Heart right ventricle (tissue), 16 donors: ENCODE measurements around the gene DLEC1. TPM values are rescaled to one million over a fixed set of nuclear protein-coding genes. Genes with fewer than 3 reads are reported as not detected.
A peak's percentile ranks its signal among the peaks of the same experiment; 100 is the strongest.

Experiments
- ATAC-seq, 8 donors: fragments of 200-7000 bp; cut with Tn5 transposase; one replicate each; pipeline ENCODE4 v1.9.1; 2020; ENCODE audit warnings: mild to moderate bottlenecking in 8 of 8, moderate library complexity in 8 of 8, moderate number of reproducible peaks in 1 of 8
- DNase-seq, 2 donors: peaks; one replicate each; pipeline ENCODE4 v3.0.0-alpha.2; 2020
- H3K27ac ChIP-seq, 10 donors: fragments of 200-600 bp; sonication (generic) in 2 of 10; one replicate each; pipeline versions ENCODE4 v1.5.0 to v1.8.0; 2020 to 2022; ENCODE audit warnings: mild to moderate bottlenecking in 3 of 10
- H3K27me3 ChIP-seq, 7 donors: fragments of 200-600 bp; one replicate each; pipeline ENCODE4 v1.8.0; 2021 to 2022; ENCODE audit warnings: mild to moderate bottlenecking in 2 of 7
- H3K36me3 ChIP-seq, 9 donors: fragments of 200-600 bp; sonication (generic) in 1 of 9; one replicate each; pipeline versions ENCODE4 v1.5.0 to v1.8.0; 2020 to 2022; ENCODE audit warnings: mild to moderate bottlenecking in 2 of 9
- H3K4me1 ChIP-seq, 9 donors: fragments of 200-600 bp; sonication (generic) in 1 of 9; one replicate each; pipeline versions ENCODE4 v1.5.0 to v1.8.0; 2020 to 2022; ENCODE audit warnings: mild to moderate bottlenecking in 4 of 9
- H3K4me3 ChIP-seq, 10 donors: fragments of 200-600 bp; sonication (generic) in 2 of 10; one replicate each; pipeline versions ENCODE4 v1.5.0 to v1.8.0; 2020 to 2022; ENCODE audit warnings: mild to moderate bottlenecking in 7 of 10, moderate library complexity in 2 of 10
- H3K9me3 ChIP-seq, 11 donors: fragments of 200-600 bp in 10 of 11; sonication (generic) in 2 of 11; one replicate each; pipeline versions ENCODE4 v1.5.0 to v1.8.0; 2013 to 2022; ENCODE audit warnings: mild to moderate bottlenecking in 2 of 11, control low read depth in 1 of 11, moderate library complexity in 1 of 11
- CTCF ChIP-seq, 9 donors: fragments of 200-600 bp; sonication (generic) in 2 of 9; IDR thresholded peaks; one replicate each; pipeline versions ENCODE4 v1.5.0 to v1.8.0; 2021 to 2022; ENCODE audit warnings: antibody characterized with exemption in 9 of 9, mild to moderate bottlenecking in 5 of 9, moderate library complexity in 1 of 9
- WGBS, 2 donors: extraction: QIAGEN DNeasy Blood & Tissue Kit; methylation state at CpG; one replicate each; pipeline ENCODE4 v1.1.7; 2013; ENCODE audit warnings: inconsistent platforms in 1 of 2; 5-methylcytosine and 5-hydroxymethylcytosine counted together
- intact Hi-C, 10 donors: fragments of 100-400 bp; cut with DNase I; formaldehyde crosslinking; loops; one replicate each; pipeline versions ENCODE4 v1.11.1 to v1.14.2; 2022
- polyA plus RNA-seq, 2 donors: library from polyadenylated mRNA; stranded (reverse); fragments of 200-250 nt; gene quantifications; one replicate each; pipeline ENCODE4 v1.2.3, GENCODE V29; 2013
- total RNA-seq, 10 donors: library from RNA; stranded (reverse); fragmentation: NEBNext Ultra II Directional in 3 of 10; extraction: Animal tissue kit (Norgen Biotek cat#: 25700) in 3 of 10; gene quantifications; one replicate each; pipeline versions ENCODE4 v1.2.1 to v1.2.4, GENCODE V29; 2021 to 2023
- donor health status: Arrhythmogenic right ventricular cardiomyopathy.
- donor health status: ischemic (EF 13 %, LVEDD 7.1; RV severe dilation, severe dysfunction).
- donor health status: healthy with polysubstance abuse.
- donor health status: DM: no; HTN: yes; CAD: no.
- donor health status: DM: no; HTN: no; CAD: no.
- donor health status: ischemic (EF 25% LVEDD 6.9; RV normal size, moderate dysfunction).
- donor health status: ischemic (EF 25% LVEDD 5.7; RV mildly dilated, moderate dysfunction).
- donor health status: healthy.
- donor health status: DM: yes; HTN: yes; CAD: no.
- donor health status: Ischemic cardiomyopathy.
- donor health status: ischemic (EF 35%, LVEDD 5.7; RV mildly dilated, moderate dysfunction).
- donor health status: nonischemic (EF 11% LVEDD 7.7; RV severe dilation, severe dysfunction).
- donor health status: DM: yes; HTN: yes; CAD: no.
- donor health status: PGD.
- donor health status: ischemic (EF 29% LVEDD 5.4; RV normal size, mild dysfunction).
- donor health status: nonischemic (EF 23%, LVEDD 6.1; RV moderate dilation, normal function).

Gene DLEC1
- total and polyA plus RNA-seq, 12 donors: 0.09 to 0.66 (median 0.30) TPM; not detected in 4

DNA sequence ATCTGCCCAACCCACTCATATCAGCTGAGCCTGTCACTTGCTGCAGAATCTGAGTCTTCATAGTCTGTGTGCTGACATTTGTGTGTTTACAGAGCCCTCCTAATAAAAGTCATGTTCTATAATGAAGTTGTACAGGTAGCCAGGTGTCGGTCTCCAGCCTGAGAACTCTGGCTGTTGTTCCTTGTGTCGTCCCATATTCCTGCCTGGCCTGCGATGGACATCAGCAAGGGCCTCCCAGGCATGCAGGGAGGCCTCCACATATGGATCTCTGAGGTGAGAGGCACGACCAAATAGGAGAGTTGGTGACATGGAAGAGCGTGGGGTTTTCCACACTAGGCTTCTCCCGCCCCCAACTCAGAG lies 45.6 kb upstream of the DLEC1 start:
- no peak for DNase-seq
- Histone ChIP-seq H3K27me3 (no peaks in the 10 kb centered on the region), H3K27ac (peak overlapping the region in 9 of 10 donors; percentile 54 to 95 (median 82)), H3K4me3 (peak overlapping the region in 9 of 10 donors; percentile 51 to 81 (median 63)), H3K9me3 (no peaks in the 10 kb centered on the region), H3K36me3 (peaks cover 0 to 15% (median 0%) of the 10 kb centered on the region in 9 donors), H3K4me1 (peaks cover 0 to 44% (median 19%) of the 10 kb centered on the region in 9 donors)
- 54 to 73% methylated on average over 6 of the region's 6 CpGs for WGBS, 2 donors
- peak in 1 of 8 donors; percentile 1 for ATAC-seq
- intact Hi-C loops: no loop called here
- no peak for TF ChIP-seq CTCF (IDR thresholded peaks at IDR 0.05)

- peak; percentile 76 to 81 for DNase-seq
- TF ChIP-seq CTCF (IDR thresholded peaks at IDR 0.05): peak in 4 of 9 donors; percentile 5 to 35 (median 23)
- peak overlapping the region; percentile 31 to 81 (median 63) for H3K4me3 ChIP-seq
- 8 to 12% methylated on average over 49 of the region's 49 CpGs for WGBS, 2 donors
- H3K9me3 ChIP-seq: no peaks in the 10 kb centered on the region
- H3K27me3 ChIP-seq: no peaks in the 10 kb centered on the region
- intact Hi-C loops: no loop called here
- peaks cover 0 to 47% (median 22%) of the 10 kb centered on the region in 9 donors for H3K4me1 ChIP-seq
- H3K27ac ChIP-seq: peak overlapping the region; percentile 54 to 95 (median 81)
- peaks cover 0 to 15% (median 0%) of the 10 kb centered on the region in 9 donors for H3K36me3 ChIP-seq
- peak; percentile 42 to 77 (median 71) for ATAC-seq
Measured at GRCh38 chr3:37993820-37994638, 45.0 kb upstream of the DLEC1 start.

DNA sequence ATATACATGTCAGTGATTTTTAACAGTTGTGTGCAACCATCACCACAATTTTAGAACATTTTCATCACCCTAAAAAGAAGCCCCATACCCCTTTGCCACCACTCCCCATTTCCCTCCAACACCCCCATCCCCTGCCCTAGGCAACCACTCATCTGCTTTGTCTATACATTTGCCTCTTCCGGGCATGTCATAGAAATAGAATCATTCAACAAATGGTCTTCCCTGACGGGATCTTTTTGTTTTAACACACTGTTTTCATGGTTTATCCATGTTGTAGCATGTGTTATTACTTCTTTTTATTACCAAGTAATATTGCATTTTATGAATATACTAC lies 44.4 kb upstream of the DLEC1 start:
- peak overlapping the region in 9 of 10 donors; percentile 54 to 95 (median 82) for H3K27ac ChIP-seq
- H3K4me3 ChIP-seq: peak overlapping the region; percentile 31 to 81 (median 63)
- peaks cover 0 to 15% (median 0%) of the 10 kb centered on the region in 9 donors for H3K36me3 ChIP-seq
- DNase-seq (no peak), ATAC-seq (no peak)
- peaks cover 0 to 52% (median 26%) of the 10 kb centered on the region in 9 donors for H3K4me1 ChIP-seq
- H3K9me3 ChIP-seq: no peaks in the 10 kb centered on the region
- no peaks in the 10 kb centered on the region for H3K27me3 ChIP-seq
- 44 to 48% methylated on average over 2 of the region's 2 CpGs for WGBS, 2 donors
- intact Hi-C loops: no loop called here
- TF ChIP-seq CTCF (IDR thresholded peaks at IDR 0.05): no peak

GRCh38 chr3:37995652-37996641 lies 43.1 kb upstream of the DLEC1 start:
- 86 to 87% methylated on average over 10 of the region's 10 CpGs for WGBS, 2 donors
- peaks cover 0 to 16% (median 0%) of the 10 kb centered on the region in 9 donors for H3K36me3 ChIP-seq
- DNase-seq: no peak

More at GRCh38 chr3:37995652-37996641, 43.1 kb upstream of the DLEC1 start:
- Histone ChIP-seq H3K4me3 (no peak overlapping the region), H3K27ac (no peak overlapping the region), H3K4me1 (peaks cover 0 to 52% (median 26%) of the 10 kb centered on the region in 9 donors), H3K9me3 (no peaks in the 10 kb centered on the region), H3K27me3 (no peaks in the 10 kb centered on the region)
- TF ChIP-seq CTCF (IDR thresholded peaks at IDR 0.05): no peak
- no peak for ATAC-seq
- intact Hi-C loops: loop anchor here in 1 of 10 donors (2.0 kb wide), 1 partner anchor 139 kb away; no protein-coding TSS in a partner anchor
